OCI-LY1 (cell line): ENCODE measurements around the gene GABRG3.

Experiments used
- CTCF ChIP-seq: fragments of 200-600 bp; sonication (generic), shearing (Covaris generic); IDR thresholded peaks from 2 replicates; pipeline ENCODE4 v1.5.1; 2017; ENCODE audit warnings: mild to moderate bottlenecking, antibody characterized with exemption, low read length, moderate library complexity, mixed read lengths
- EZH2 ChIP-seq: fragments of 200-600 bp; sonication (generic), shearing (Covaris generic); IDR thresholded peaks from 2 replicates; pipeline ENCODE4 v1.8.0; 2017; ENCODE audit warnings: borderline replicate concordance, mixed run types, mild to moderate bottlenecking, antibody characterized with exemption, low read length, moderate library complexity, mixed read lengths

- no peak for TF ChIP-seq CTCF
- TF ChIP-seq EZH2, result no peak
Measured at GRCh38 chr15:27512281-27513001, 541.5 kb downstream of the GABRG3 start.
